Suprapubic skin (tissue), 4 donors: ENCODE measurements around the gene NT5DC3. TPM values are rescaled to one million over a fixed set of nuclear protein-coding genes. Genes with fewer than 3 reads are reported as not detected.

Experiments used
- DNase-seq, 2 donors: peaks; one replicate each; pipeline ENCODE4 v3.0.0-alpha.2; 2019; ENCODE audit warnings: low spot score in 2 of 2
- H3K27ac ChIP-seq: fragments of 200-600 bp; sonication (generic); one replicate; pipeline ENCODE4 v1.5.1; 2019
- H3K27me3 ChIP-seq: fragments of 200-600 bp; sonication (generic); one replicate; pipeline ENCODE4 v1.5.1; 2019
- H3K36me3 ChIP-seq: fragments of 200-600 bp; sonication (generic); one replicate; pipeline ENCODE4 v1.5.1; 2019
- H3K4me1 ChIP-seq: fragments of 200-600 bp; sonication (generic); one replicate; pipeline ENCODE4 v1.5.1; 2019
- H3K4me3 ChIP-seq: fragments of 200-600 bp; sonication (generic); one replicate; pipeline ENCODE4 v1.5.1; 2019; ENCODE audit warnings: mild to moderate bottlenecking
- H3K9me3 ChIP-seq: fragments of 200-600 bp; sonication (generic); one replicate; pipeline ENCODE4 v1.5.1; 2019
- EP300 ChIP-seq: sonication (generic); formaldehyde crosslinking; IDR thresholded peaks from one replicate; pipeline ENCODE4 v1.6.1; 2017; ENCODE audit warnings: antibody characterized with exemption
- POLR2A ChIP-seq, 2 donors: fragments of 450-650 bp; IDR thresholded peaks; one replicate each; pipeline ENCODE4 v1.6.1; 2017; ENCODE audit warnings: antibody characterized with exemption in 2 of 2, mild to moderate bottlenecking in 2 of 2, moderate library complexity in 2 of 2
- POLR2AphosphoS5 ChIP-seq, 3 donors: sonication (generic); formaldehyde crosslinking; IDR thresholded peaks; one replicate each; pipeline ENCODE4 v1.6.1; 2017; ENCODE audit warnings: antibody characterized with exemption in 3 of 3
- WGBS: methylation state at CpG from one replicate; pipeline ENCODE4 v1.1.5; 2018; 5-methylcytosine and 5-hydroxymethylcytosine counted together
- total RNA-seq, 4 donors: library from RNA; depleted of rRNA; stranded (reverse); fragments of >200 nt; gene quantifications; one replicate each; pipeline ENCODE4 v1.1.0, GENCODE V29; 2016
- TF ChIP-seq, protein P1 (sequence below), 2 donors: fragments of 200-600 bp in 1 of 2; fragments of 450-650 bp in 1 of 2; sonication (generic) in 1 of 2; IDR thresholded peaks; one replicate each; pipeline ENCODE4 v1.5.1; 2016 to 2019; ENCODE audit warnings: antibody characterized with exemption in 2 of 2, mild to moderate bottlenecking in 1 of 2, moderate library complexity in 1 of 2

Gene NT5DC3
- total RNA-seq, 4 donors from 2014 or later, result 4.2 to 6.5 (median 5.0) TPM

DNA sequence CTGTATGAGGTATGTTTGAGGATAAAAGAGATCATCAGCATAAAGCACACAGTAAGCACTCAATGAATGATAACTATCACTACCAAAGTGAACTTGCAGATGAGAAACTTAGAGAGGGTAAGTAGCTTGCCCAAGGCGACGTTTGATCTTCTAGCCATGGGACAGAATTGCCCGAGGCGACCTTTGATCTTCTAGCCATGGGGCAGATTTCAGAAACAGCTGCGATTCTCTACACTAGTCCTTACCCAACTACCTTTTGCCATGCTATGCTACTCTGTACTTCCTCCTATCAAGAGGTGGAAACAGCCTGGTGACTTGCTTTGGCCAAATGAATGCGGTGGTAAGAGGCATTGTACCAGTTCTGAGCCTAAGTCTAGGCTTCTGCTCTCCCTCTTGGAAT is 23.7 kb upstream of the NT5DC3 start:
- no peak overlapping the region for H3K4me3 ChIP-seq
- no peak overlapping the region for H3K27ac ChIP-seq
- no peak for DNase-seq
- H3K4me1 ChIP-seq, result peaks cover 5% of the 10 kb centered on the region
- no peaks in the 10 kb centered on the region for H3K9me3 ChIP-seq
- 72% methylated on average over 6 of the region's 6 CpGs for WGBS
- H3K27me3 ChIP-seq, result no peaks in the 10 kb centered on the region
- no peaks in the 10 kb centered on the region for H3K36me3 ChIP-seq
- TF ChIP-seq POLR2A (IDR thresholded peaks at IDR 0.05) (no peak), EP300 (no peak)
- TF ChIP-seq, protein P1, sequence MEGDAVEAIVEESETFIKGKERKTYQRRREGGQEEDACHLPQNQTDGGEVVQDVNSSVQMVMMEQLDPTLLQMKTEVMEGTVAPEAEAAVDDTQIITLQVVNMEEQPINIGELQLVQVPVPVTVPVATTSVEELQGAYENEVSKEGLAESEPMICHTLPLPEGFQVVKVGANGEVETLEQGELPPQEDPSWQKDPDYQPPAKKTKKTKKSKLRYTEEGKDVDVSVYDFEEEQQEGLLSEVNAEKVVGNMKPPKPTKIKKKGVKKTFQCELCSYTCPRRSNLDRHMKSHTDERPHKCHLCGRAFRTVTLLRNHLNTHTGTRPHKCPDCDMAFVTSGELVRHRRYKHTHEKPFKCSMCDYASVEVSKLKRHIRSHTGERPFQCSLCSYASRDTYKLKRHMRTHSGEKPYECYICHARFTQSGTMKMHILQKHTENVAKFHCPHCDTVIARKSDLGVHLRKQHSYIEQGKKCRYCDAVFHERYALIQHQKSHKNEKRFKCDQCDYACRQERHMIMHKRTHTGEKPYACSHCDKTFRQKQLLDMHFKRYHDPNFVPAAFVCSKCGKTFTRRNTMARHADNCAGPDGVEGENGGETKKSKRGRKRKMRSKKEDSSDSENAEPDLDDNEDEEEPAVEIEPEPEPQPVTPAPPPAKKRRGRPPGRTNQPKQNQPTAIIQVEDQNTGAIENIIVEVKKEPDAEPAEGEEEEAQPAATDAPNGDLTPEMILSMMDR (IDR thresholded peaks at IDR 0.05), result no peak

DNA sequence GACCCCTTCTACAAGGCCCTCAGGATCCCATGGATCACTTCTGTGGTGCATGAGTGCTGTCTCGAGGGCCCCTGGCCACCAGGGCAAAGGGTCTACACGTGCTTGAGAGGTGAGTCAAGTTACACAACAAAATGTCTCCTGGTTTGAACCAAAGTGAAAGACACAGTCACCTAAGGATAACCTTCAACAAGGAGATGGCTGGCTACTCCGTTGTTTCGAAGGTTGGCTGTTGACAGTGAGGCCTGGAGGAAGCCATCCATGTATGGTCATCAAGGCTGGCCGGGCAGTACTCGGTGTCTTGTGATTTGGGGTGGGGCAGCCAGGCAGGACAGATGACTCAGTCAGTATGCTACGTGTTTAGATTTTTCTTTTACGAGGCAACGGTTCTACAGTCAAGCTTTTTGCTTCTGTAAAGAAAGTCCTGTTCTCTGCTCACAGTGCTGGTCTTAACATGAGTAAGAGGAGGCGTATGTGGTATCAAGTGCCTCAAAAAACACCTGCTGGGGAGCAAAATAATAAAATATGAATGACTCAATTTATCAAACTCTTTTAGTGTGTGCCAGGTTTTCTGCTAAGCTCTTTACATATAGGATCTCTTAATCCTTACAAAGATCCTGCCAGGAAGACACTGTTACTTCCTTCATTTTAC is 18.0 kb upstream of the NT5DC3 start:
- WGBS, result 41% methylated on average over 10 of the region's 10 CpGs
- DNase-seq, result peak in 1 of 2 donors; percentile 82

DNA sequence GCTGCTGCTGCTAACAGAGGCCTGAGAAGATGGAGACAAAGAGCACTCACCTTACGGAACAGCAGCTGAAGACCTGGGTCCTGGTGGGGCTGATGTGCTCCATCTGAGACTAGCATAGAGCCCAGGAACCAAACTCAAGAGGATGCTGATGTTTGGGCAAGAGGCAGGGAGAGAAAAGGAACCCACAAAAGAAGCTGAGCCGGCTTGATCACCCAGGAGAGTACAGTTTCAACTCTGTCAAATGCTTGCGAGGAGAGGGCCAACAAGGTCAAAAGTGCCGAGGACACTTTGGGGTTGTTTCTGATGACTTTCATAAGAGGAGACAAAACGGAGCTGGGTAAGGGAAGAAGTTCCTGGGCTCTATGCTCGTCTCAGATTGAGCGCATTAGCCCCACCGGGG is 17.3 kb upstream of the NT5DC3 start:
- Histone ChIP-seq H3K27ac (no peak overlapping the region), H3K27me3 (no peaks in the 10 kb centered on the region), H3K36me3 (no peaks in the 10 kb centered on the region), H3K9me3 (no peaks in the 10 kb centered on the region), H3K4me1 (peaks cover 13% of the 10 kb centered on the region), H3K4me3 (no peak overlapping the region)
- no peak for TF ChIP-seq EP300
- 93% methylated on average over 8 of the region's 8 CpGs for WGBS
- no peak for DNase-seq

More for the DNA sequence above, 18.0 kb upstream of the NT5DC3 start:
- peaks cover 13% of the 10 kb centered on the region for H3K4me1 ChIP-seq
- H3K4me3 ChIP-seq, result no peak overlapping the region
- peak overlapping the region; percentile 54 for H3K27ac ChIP-seq
- no peaks in the 10 kb centered on the region for H3K27me3 ChIP-seq
- TF ChIP-seq, protein P1 (IDR thresholded peaks at IDR 0.05), result no peak
- TF ChIP-seq POLR2A (IDR thresholded peaks at IDR 0.05) (no peak), EP300 (peak; percentile 89)
- no peaks in the 10 kb centered on the region for H3K9me3 ChIP-seq
- no peaks in the 10 kb centered on the region for H3K36me3 ChIP-seq

DNA sequence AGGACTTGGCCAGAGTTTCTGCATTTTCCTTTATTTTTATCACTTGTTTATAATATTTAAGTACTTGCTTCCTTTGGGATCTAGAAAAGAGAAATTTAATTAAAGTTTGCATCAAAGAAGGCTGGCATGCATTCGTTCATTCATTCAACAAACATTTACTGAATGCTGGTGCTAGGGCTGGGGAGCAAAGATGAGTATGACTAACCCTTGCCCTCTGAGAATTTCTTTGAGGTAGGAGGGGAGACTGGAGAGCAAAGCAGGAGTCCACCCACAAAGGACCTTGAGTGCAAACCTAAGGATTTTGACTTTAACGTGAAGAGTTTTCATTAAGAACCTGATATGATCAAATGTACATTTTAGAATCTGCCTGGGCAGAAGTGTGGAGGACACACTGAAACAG is 16.1 kb upstream of the NT5DC3 start:
- Histone ChIP-seq H3K4me1 (peaks cover 13% of the 10 kb centered on the region), H3K27ac (no peak overlapping the region), H3K9me3 (no peaks in the 10 kb centered on the region), H3K36me3 (no peaks in the 10 kb centered on the region), H3K27me3 (no peaks in the 10 kb centered on the region), H3K4me3 (no peak overlapping the region)
- TF ChIP-seq POLR2A (IDR thresholded peaks at IDR 0.05) (no peak), POLR2AphosphoS5 (IDR thresholded peaks at IDR 0.05) (no peak), EP300 (no peak)
- TF ChIP-seq, protein P1 (IDR thresholded peaks at IDR 0.05), result no peak
- WGBS, result 95% methylated on average over 2 of the region's 2 CpGs
- DNase-seq, result no peak

DNA sequence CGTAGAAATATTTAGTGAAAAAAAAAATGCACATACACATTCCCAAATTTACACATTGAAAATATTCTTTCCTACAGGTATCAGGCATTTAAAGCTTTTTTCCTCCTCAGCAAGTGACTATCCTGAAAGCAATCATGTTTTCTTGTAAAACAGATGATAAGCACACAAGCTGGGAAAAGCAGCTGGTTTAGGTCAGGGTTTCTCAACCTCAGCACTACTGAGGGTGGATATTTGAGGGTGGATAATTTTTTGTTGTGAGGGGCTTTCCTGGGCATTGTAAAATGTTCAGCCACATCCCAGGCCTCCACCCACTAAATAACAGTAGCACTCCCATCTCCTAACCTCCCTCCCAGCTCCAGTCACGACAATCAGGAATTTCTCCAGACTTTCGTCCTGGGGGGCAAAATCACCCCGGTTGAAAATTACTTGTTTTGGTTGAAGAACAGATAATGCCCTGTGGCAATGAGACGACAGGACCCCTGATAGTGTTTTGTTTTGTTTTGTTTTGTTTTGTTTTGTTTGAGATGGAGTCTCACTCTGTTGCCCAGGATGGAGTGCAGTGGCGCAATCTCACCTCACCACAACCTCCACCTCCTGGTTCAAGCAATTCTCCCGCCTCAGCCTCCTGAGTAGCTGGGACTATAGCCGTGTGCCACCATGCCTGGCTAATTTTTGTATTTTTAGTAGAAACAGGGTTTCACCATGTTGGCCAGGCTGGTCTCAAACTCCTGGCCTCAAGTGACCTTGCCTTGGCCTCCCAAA is 15.0 kb upstream of the NT5DC3 start:
- H3K27me3 ChIP-seq, result no peaks in the 10 kb centered on the region
- H3K4me1 ChIP-seq, result peaks cover 12% of the 10 kb centered on the region
- H3K27ac ChIP-seq, result no peak overlapping the region
- DNase-seq, result no peak
- no peaks in the 10 kb centered on the region for H3K36me3 ChIP-seq
- TF ChIP-seq POLR2A (IDR thresholded peaks at IDR 0.05) (no peak), POLR2AphosphoS5 (IDR thresholded peaks at IDR 0.05) (no peak), EP300 (no peak)
- TF ChIP-seq, protein P1 (IDR thresholded peaks at IDR 0.05), result no peak
- H3K4me3 ChIP-seq, result no peak overlapping the region
- H3K9me3 ChIP-seq, result no peaks in the 10 kb centered on the region
- WGBS, result 89% methylated on average over 8 of the region's 8 CpGs
